Transverse colon (tissue), 4 donors: ENCODE measurements around the gene NANP. TPM values are rescaled to one million over a fixed set of nuclear protein-coding genes. Genes with fewer than 3 reads are reported as not detected.

Experiments used
- DNase-seq: peaks from one replicate; pipeline ENCODE4 v3.0.0-alpha.2; 2019
- H3K27ac ChIP-seq, 4 donors: fragments of 200-600 bp; sonication (generic); 2 replicates each; pipeline ENCODE4 v1.5.1; 2016 to 2018; ENCODE audit warnings: inconsistent platforms in 4 of 4
- H3K27me3 ChIP-seq: fragments of 200-600 bp; sonication (generic); 2 replicates; pipeline ENCODE4 v1.5.1; 2017; ENCODE audit warnings: inconsistent platforms
- H3K36me3 ChIP-seq, 4 donors: fragments of 200-600 bp; sonication (generic); 2 replicates each; pipeline ENCODE4 v1.5.1; 2017 to 2019; ENCODE audit warnings: inconsistent platforms in 4 of 4
- H3K4me1 ChIP-seq, 4 donors: fragments of 200-600 bp; sonication (generic); 2 replicates each; pipeline ENCODE4 v1.5.1; 2017 to 2020; ENCODE audit warnings: inconsistent platforms in 4 of 4
- H3K4me3 ChIP-seq, 4 donors: fragments of 200-600 bp; sonication (generic); 1 replicate in 1 of 4; 2 replicates in 3 of 4; pipeline versions ENCODE4 v1.5.1 to v1.6.1; 2017 to 2019; ENCODE audit warnings: inconsistent platforms in 4 of 4
- H3K9me3 ChIP-seq, 2 donors: fragments of 200-600 bp; sonication (generic); 2 replicates each; pipeline ENCODE4 v1.5.1; 2017 to 2019; ENCODE audit warnings: inconsistent platforms in 2 of 2
- EP300 ChIP-seq: sonication (generic); formaldehyde crosslinking; IDR thresholded peaks from one replicate; pipeline ENCODE4 v1.6.1; 2017; ENCODE audit warnings: antibody characterized with exemption, low read depth
- POLR2A ChIP-seq: fragments of 450-650 bp; IDR thresholded peaks from one replicate; pipeline ENCODE4 v1.6.1; 2016; ENCODE audit warnings: antibody characterized with exemption, mild to moderate bottlenecking, moderate library complexity
- POLR2AphosphoS5 ChIP-seq, 3 donors: sonication (generic); formaldehyde crosslinking; IDR thresholded peaks; one replicate each; pipeline ENCODE4 v1.6.1; 2016; ENCODE audit warnings: antibody characterized with exemption in 3 of 3
- WGBS, 2 donors: methylation state at CpG; one replicate each; pipeline ENCODE4 v1.1.5; 2018; ENCODE audit warnings: low coverage in 1 of 2; 5-methylcytosine and 5-hydroxymethylcytosine counted together
- in situ Hi-C, 4 donors: fragments of 200-750 bp; cut with MboI; loops; one replicate each; pipeline versions ENCODE4 v1.15.0 to v1.15.1; 2017; ENCODE audit warnings: low sequenced_read_pairs in 3 of 4, low pct_ligation_motif_present in 1 of 4, low pct_unique_long_range_greater_than_20kb in 1 of 4
- intact Hi-C: fragments of 100-400 bp; cut with DNase I; formaldehyde crosslinking; loops from one replicate; pipeline ENCODE4 v1.15.1; 2023; ENCODE audit warnings: low total_unique reads
- total RNA-seq, 4 donors: library from RNA; depleted of rRNA; stranded (reverse); fragments of >200 nt; gene quantifications; one replicate each; pipeline ENCODE4 v1.1.0, GENCODE V29; 2016
- TF ChIP-seq, protein P1 (sequence below), 5 experiments: fragments of 200-600 bp in 3 of 5; fragments of 450-650 bp in 2 of 5; sonication (generic) in 3 of 5; IDR thresholded peaks; 1 replicate in 2 of 5; 2 replicates in 3 of 5; pipeline ENCODE4 v1.5.1; 2016 to 2017; ENCODE audit warnings: antibody characterized with exemption in 5 of 5, inconsistent platforms in 3 of 5, mild to moderate bottlenecking in 2 of 5, moderate library complexity in 1 of 5

The NANP gene
- total RNA-seq = 1 to 10 TPM; 1.4 to 7.1 (median 3.4) TPM

DNA sequence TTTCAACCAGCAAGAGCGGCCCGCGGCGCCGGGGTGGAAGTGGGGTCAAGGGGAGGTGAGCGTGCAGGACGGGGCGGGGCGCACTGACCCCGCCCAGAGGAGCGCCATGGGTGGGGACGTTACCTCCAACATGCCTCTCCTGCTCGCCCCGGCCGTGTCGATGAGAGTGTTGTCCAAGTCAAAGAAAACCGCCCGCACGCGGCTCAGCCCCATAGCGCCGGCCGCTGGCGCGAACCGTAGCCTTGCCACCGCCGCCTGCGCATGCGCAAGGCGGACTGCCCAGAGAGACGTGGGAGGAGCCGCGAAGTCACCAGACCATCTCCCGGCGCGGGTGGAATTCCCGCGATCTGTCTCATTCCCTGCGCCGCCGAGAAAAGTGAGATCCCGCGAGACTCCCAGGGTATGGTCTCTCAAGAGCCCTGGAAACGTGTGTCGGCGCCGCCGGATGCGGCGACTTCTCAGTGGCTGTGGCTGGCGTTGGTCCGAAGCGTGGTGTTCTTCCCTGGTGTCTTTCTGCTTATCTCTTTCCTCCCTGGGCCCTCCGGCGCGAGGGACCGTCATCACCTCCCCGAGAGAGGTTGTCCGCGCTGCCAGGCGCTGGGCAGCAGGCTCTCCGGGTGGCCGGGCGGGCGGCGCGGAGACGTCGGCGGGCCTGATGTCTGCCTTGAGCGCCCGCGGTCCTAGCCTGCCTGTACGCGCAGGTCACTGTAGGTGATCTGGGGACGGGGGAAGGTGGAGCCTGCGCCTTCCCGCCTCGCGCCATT is at the start of gene NANP:
Gene NANP, minus strand, starts transcription at position 279 of the 764 bp plus-strand sequence. Its CDS starts 66 bp downstream, at position 213.
- DNase-seq = peak; percentile 95
- H3K36me3 ChIP-seq = no peaks in the 10 kb centered on the region
- WGBS, 2 donors = 3% methylated on average over 61 of the region's 81 CpGs; no CpG with 5 or more reads in 1 of the 2 donors
- H3K27ac ChIP-seq = peak within 1 kb of the TSS; percentile 92 to 96 (median 94)
- in situ Hi-C loops = loop anchor here in 1 of 4 donors (10.0 kb wide), 1 partner anchor 71 kb away; the partner anchor contains the start of gene ZNF337
- peaks cover 7 to 25% (median 16%) of the 10 kb centered on the region in 4 donors for H3K4me1 ChIP-seq
- no peak for TF ChIP-seq EP300
- TF ChIP-seq, protein P1, sequence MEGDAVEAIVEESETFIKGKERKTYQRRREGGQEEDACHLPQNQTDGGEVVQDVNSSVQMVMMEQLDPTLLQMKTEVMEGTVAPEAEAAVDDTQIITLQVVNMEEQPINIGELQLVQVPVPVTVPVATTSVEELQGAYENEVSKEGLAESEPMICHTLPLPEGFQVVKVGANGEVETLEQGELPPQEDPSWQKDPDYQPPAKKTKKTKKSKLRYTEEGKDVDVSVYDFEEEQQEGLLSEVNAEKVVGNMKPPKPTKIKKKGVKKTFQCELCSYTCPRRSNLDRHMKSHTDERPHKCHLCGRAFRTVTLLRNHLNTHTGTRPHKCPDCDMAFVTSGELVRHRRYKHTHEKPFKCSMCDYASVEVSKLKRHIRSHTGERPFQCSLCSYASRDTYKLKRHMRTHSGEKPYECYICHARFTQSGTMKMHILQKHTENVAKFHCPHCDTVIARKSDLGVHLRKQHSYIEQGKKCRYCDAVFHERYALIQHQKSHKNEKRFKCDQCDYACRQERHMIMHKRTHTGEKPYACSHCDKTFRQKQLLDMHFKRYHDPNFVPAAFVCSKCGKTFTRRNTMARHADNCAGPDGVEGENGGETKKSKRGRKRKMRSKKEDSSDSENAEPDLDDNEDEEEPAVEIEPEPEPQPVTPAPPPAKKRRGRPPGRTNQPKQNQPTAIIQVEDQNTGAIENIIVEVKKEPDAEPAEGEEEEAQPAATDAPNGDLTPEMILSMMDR (IDR thresholded peaks at IDR 0.05) = no peak
- TF ChIP-seq POLR2AphosphoS5 (IDR thresholded peaks at IDR 0.05) = peak; percentile 79 to 80 (median 79)
- peak; percentile 73 for TF ChIP-seq POLR2A
- H3K9me3 ChIP-seq = no peaks in the 10 kb centered on the region
- H3K27me3 ChIP-seq = no peaks in the 10 kb centered on the region
- peak within 1 kb of the TSS; percentile 61 to 88 (median 72) for H3K4me3 ChIP-seq
- intact Hi-C loops = no loop called here

GRCh38 chr20:25672659-25673235 is 48.9 kb upstream of the NANP start:
- H3K27me3 ChIP-seq = no peaks in the 10 kb centered on the region
- in situ Hi-C loops = no loop called here
- H3K4me1 ChIP-seq = no peaks in the 10 kb centered on the region
- H3K4me3 ChIP-seq = no peak overlapping the region
- intact Hi-C loops = no loop called here
- 92 to 100% methylated on average over 1 to 4 of the region's 4 CpGs for WGBS, 2 donors
- peaks cover 0 to 30% (median 13%) of the 10 kb centered on the region in 4 donors for H3K36me3 ChIP-seq
- no peak for TF ChIP-seq EP300
- no peak for TF ChIP-seq POLR2A
- TF ChIP-seq POLR2AphosphoS5 (IDR thresholded peaks at IDR 0.05) = no peak
- TF ChIP-seq, protein P1 (IDR thresholded peaks at IDR 0.05) = no peak
- DNase-seq = no peak
- no peaks in the 10 kb centered on the region for H3K9me3 ChIP-seq
- H3K27ac ChIP-seq = no peak overlapping the region

DNA sequence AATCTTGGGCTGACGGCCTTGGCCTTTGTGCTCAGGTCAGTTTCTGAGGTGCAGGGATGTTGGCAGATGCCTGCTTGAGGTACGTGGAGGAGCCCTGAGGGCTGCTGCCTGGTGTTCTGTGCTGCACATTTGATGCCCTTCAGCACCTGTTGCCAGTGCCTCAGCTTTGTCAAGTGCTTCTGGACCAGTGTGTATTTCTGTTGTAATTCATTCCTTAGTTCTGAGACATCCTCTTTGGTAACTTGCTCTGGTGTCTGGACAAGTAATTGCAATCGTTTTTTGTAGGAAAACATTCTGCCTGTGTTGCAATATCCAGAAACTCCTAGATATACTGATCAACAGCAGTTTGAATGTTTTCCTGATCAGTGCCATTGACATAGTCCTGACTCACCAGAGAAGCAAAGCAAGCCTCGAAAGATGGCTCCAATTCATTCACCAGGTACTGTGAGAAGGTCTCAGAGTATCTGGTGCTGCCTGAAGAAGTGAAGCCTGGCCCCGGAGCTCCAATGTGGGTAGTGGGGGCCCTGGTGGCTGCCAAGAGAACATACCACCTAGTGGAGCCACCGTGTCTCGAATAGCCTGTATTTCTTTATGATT is 46.1 kb upstream of the NANP start:
- peaks cover 0 to 6% (median 1%) of the 10 kb centered on the region in 4 donors for H3K36me3 ChIP-seq
- in situ Hi-C loops = no loop called here
- no peak for DNase-seq
- no peaks in the 10 kb centered on the region for H3K27me3 ChIP-seq
- no peak overlapping the region for H3K27ac ChIP-seq
- H3K9me3 ChIP-seq = no peaks in the 10 kb centered on the region
- intact Hi-C loops = no loop called here
- WGBS, 2 donors = 76 to 95% methylated on average over 3 to 7 of the region's 7 CpGs
- H3K4me3 ChIP-seq = no peak overlapping the region
- TF ChIP-seq, protein P1 (IDR thresholded peaks at IDR 0.05) = no peak
- TF ChIP-seq POLR2A (no peak), POLR2AphosphoS5 (IDR thresholded peaks at IDR 0.05) (no peak), EP300 (no peak)
- H3K4me1 ChIP-seq = no peaks in the 10 kb centered on the region

DNA sequence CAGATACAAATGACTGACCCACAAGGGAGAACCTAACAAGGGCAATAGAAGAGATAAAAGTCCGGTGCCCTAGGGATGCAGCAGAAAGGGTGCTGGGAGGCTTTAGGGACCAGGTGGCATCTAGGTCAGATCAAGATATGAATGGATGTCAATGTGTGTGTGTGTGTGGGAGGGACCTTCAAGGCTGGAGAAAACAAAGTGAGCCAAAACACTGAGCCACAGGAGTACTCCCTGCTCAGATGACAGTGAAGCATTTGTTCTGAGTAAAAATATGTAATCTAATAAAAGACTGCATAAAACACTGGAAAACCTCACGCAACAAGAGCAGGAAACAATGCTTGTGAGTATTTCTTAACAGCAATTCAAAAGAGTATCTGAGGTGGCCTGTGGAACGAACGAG is 44.6 kb upstream of the NANP start:
- Histone ChIP-seq H3K36me3 (peaks cover 0 to 3% (median 0%) of the 10 kb centered on the region in 4 donors), H3K4me1 (no peaks in the 10 kb centered on the region), H3K27me3 (no peaks in the 10 kb centered on the region), H3K27ac (no peak overlapping the region), H3K4me3 (no peak overlapping the region), H3K9me3 (no peaks in the 10 kb centered on the region)
- DNase-seq = no peak
- no peak for TF ChIP-seq POLR2AphosphoS5 (IDR thresholded peaks at IDR 0.05)
- TF ChIP-seq EP300 = no peak
- TF ChIP-seq, protein P1 (IDR thresholded peaks at IDR 0.05) = no peak
- no peak for TF ChIP-seq POLR2A
- 71 to 83% methylated on average over 1 to 4 of the region's 4 CpGs for WGBS, 2 donors
- intact Hi-C loops (no loop called here), in situ Hi-C loops (no loop called here)
